Body of pancreas (tissue), 4 donors: ENCODE measurements around the gene PLEK2. TPM values are rescaled to one million over a fixed set of nuclear protein-coding genes. Genes with fewer than 3 reads are reported as not detected.
"Not testable (repeated sequence)": the region's sequence is repeated elsewhere in the genome, so short reads cannot be mapped to it uniquely, and the experiment has no call there.

Experiments
- ATAC-seq: fragments of 150-250 bp; one replicate; pipeline ENCODE4 v1.9.1; 2016
- DNase-seq, 4 donors: peaks; one replicate each; pipeline ENCODE4 v3.0.0-alpha.2; 2019
- H3K27ac ChIP-seq, 4 donors: fragments of 200-600 bp; sonication (generic); 1 replicate in 3 of 4; 2 replicates in 1 of 4; pipeline versions ENCODE4 v1.5.1 to v1.6.1; 2016 to 2019; ENCODE audit warnings: mild to moderate bottlenecking in 1 of 4, mixed read lengths in 1 of 4, moderate library complexity in 1 of 4
- H3K27me3 ChIP-seq, 2 donors: fragments of 200-600 bp; sonication (generic); one replicate each; pipeline ENCODE4 v1.6.0; 2016; ENCODE audit warnings: mild to moderate bottlenecking in 1 of 2
- H3K36me3 ChIP-seq, 2 donors: fragments of 200-600 bp; sonication (generic); replicated peaks in 1 of 2; 2 replicates each; pipeline ENCODE4 v1.5.1; 2016; ENCODE audit warnings: low read depth in 2 of 2; ENCODE audit not compliant: insufficient read depth in 1 of 2
- H3K4me1 ChIP-seq: fragments of 200-600 bp; sonication (generic); one replicate; pipeline ENCODE4 v1.6.0; 2016
- H3K4me3 ChIP-seq, 2 donors: fragments of 200-600 bp; sonication (generic); 1 replicate in 1 of 2; 2 replicates in 1 of 2; pipeline ENCODE4 v1.5.1; 2016 to 2019
- H3K9me3 ChIP-seq, 3 donors: fragments of 200-600 bp; sonication (generic); 1 replicate in 2 of 3; 2 replicates in 1 of 3; pipeline ENCODE4 v1.5.1; 2016
- CTCF ChIP-seq, 7 experiments: fragments of 450-650 bp in 4 of 7; fragments of 200-600 bp in 3 of 7; sonication (generic) in 3 of 7; IDR thresholded peaks; one replicate each; pipeline ENCODE4 v1.5.1; 2016 to 2019; ENCODE audit warnings: antibody characterized with exemption in 7 of 7
- POLR2A ChIP-seq, 3 donors: fragments of 450-650 bp; IDR thresholded peaks; one replicate each; pipeline ENCODE4 v1.6.1; 2016; ENCODE audit warnings: antibody characterized with exemption in 3 of 3, mild to moderate bottlenecking in 2 of 3
- whole genome bisulfite sequencing, 2 donors: methylation state at CpG; one replicate each; pipeline ENCODE4 v1.1.5; 2017; 5-methylcytosine and 5-hydroxymethylcytosine counted together
- intact Hi-C: fragments of 100-400 bp; cut with DNase I; formaldehyde crosslinking; loops from one replicate; pipeline ENCODE4 v1.15.1; 2023
- microRNA-seq, 2 donors: library from miRNA; unstranded; fragments of <30 nt; microRNA quantifications; one replicate each; pipeline ENCODE4, GENCODE V29; 2016; ENCODE audit warnings: borderline number of aligned reads in 2 of 2, borderline replicate concordance in 2 of 2
- small RNA-seq: library from RNA; depleted of rRNA; stranded (forward); fragments of <200 nt; gene quantifications from one replicate; pipeline ENCODE3, GENCODE V24; 2016
- total RNA-seq, 2 donors: library from RNA; depleted of rRNA; stranded (reverse); fragments of >200 nt; gene quantifications; one replicate each; pipeline ENCODE4 v1.1.0, GENCODE V29; 2016

PLEK2 gene
- total RNA-seq, 2 donors from 2014 or later: 7.5 to 9.2 TPM

- no peak for ATAC-seq
- no peaks in the 10 kb centered on the region for H3K27me3 ChIP-seq
- H3K36me3 ChIP-seq: no peaks in the 10 kb centered on the region
- 30 to 39% methylated on average over 4 of the region's 4 CpGs for WGBS, 2 donors
- H3K4me1 ChIP-seq: peaks cover 35% of the 10 kb centered on the region
- intact Hi-C loops: no loop called here
- DNase-seq: no peak
- H3K9me3 ChIP-seq: no peaks in the 10 kb centered on the region
- H3K4me3 ChIP-seq: no peak overlapping the region
- H3K27ac ChIP-seq: no peak overlapping the region
- no peak for TF ChIP-seq CTCF (IDR thresholded peaks at IDR 0.05)
These were observed 54.6 kb downstream of the PLEK2 start for GRCh38 chr14:67357186-67357968.

- H3K4me1 ChIP-seq: peaks cover 3% of the 10 kb centered on the region
- no peaks in the 10 kb centered on the region for H3K9me3 ChIP-seq
- 86 to 88% methylated on average over 5 of the region's 5 CpGs for WGBS, 2 donors
- no peaks in the 10 kb centered on the region for H3K27me3 ChIP-seq
- TF ChIP-seq POLR2A (IDR thresholded peaks at IDR 0.05): no peak
- no peak for TF ChIP-seq CTCF (IDR thresholded peaks at IDR 0.05)
- intact Hi-C loops: no loop called here
- DNase-seq (no peak), ATAC-seq (no peak)
- H3K36me3 ChIP-seq: peaks cover 16 to 20% of the 10 kb centered on the region in 2 donors
- H3K4me3 ChIP-seq: no peak overlapping the region
- no peak overlapping the region for H3K27ac ChIP-seq
These were observed 59.9 kb downstream of the PLEK2 start for GRCh38 chr14:67352055-67352454.

GRCh38 chr14:67345583-67345982 is 66.4 kb downstream of the PLEK2 start:
- H3K27ac ChIP-seq: no peak overlapping the region
- no peak for TF ChIP-seq POLR2A (IDR thresholded peaks at IDR 0.05)
- TF ChIP-seq CTCF (IDR thresholded peaks at IDR 0.05): no peak
- peaks cover 16 to 23% of the 10 kb centered on the region in 2 donors for H3K36me3 ChIP-seq

GRCh38 chr14:67343601-67344230 is 68.2 kb downstream of the PLEK2 start:
- Histone ChIP-seq H3K27ac (no peak overlapping the region), H3K36me3 (peaks cover 12% of the 10 kb centered on the region in 2 donors), H3K27me3 (no peaks in the 10 kb centered on the region), H3K4me1 (no peaks in the 10 kb centered on the region), H3K4me3 (no peak overlapping the region), H3K9me3 (no peaks in the 10 kb centered on the region)
- no peak for ATAC-seq
- no peak for DNase-seq
- 84 to 86% methylated on average over 4 of the region's 4 CpGs for WGBS, 2 donors
- TF ChIP-seq POLR2A (IDR thresholded peaks at IDR 0.05) (no peak), CTCF (IDR thresholded peaks at IDR 0.05) (no peak)
- intact Hi-C loops: no loop called here

More at GRCh38 chr14:67345583-67345982, 66.4 kb downstream of the PLEK2 start:
- no peak for DNase-seq
- ATAC-seq: no peak
- Histone ChIP-seq H3K9me3 (no peaks in the 10 kb centered on the region), H3K4me3 (no peak overlapping the region), H3K4me1 (no peaks in the 10 kb centered on the region), H3K27me3 (no peaks in the 10 kb centered on the region)
- intact Hi-C loops: no loop called here

- intact Hi-C loops, H3K27ac ChIP-seq, H3K27me3 ChIP-seq, H3K4me3 ChIP-seq, ATAC-seq, H3K9me3 ChIP-seq, H3K4me1 ChIP-seq, DNase-seq: not testable (repeated sequence)
- 96% methylated on average over 20 of the region's 31 CpGs; no CpG with 5 or more reads in 1 of the 2 donors for WGBS, 2 donors
- peaks cover 8 to 19% of the 10 kb centered on the region in 2 donors for H3K36me3 ChIP-seq
These were observed 70.7 kb downstream of the PLEK2 start for GRCh38 chr14:67341231-67341630.

Small RNA genes lying within 50 kb of the gene (microRNA-seq; reads per million reads assigned to microRNA genes)
- gene MIR5694: 0 reads per million in 2 donors

Small RNA genes lying within 50 kb of the gene (small RNA-seq; reads per million reads assigned to genes)
- not detected for gene MIR5694
- gene RF00019: not detected

Other genes with a start within 250 kb of the PLEK2 start
- gene GARIN2, start 222.7 kb downstream of the PLEK2 start, total RNA-seq: not detected
- 10 to 100 TPM in 1 of 2 donors, 1 to 10 TPM in 1; 6.9 to 11.4 TPM for gene PALS1, start 170.7 kb downstream of the PLEK2 start, total RNA-seq
- 10 to 100 TPM; 39.7 to 40.9 TPM for gene ATP6V1D, start 52.4 kb downstream of the PLEK2 start, total RNA-seq
- 10 to 100 TPM; 17.5 to 45.9 TPM for gene EIF2S1, start 51.8 kb downstream of the PLEK2 start, total RNA-seq
- 1 to 10 TPM; 2.0 to 4.4 TPM for gene TMEM229B, start 76.6 kb upstream of the PLEK2 start, total RNA-seq
- gene PLEKHH1, start 121.1 kb upstream of the PLEK2 start, total RNA-seq: 10 to 100 TPM; 32.7 to 54.7 TPM
- 10 to 100 TPM; 14.2 to 30.1 TPM for gene PIGH, start 188.1 kb upstream of the PLEK2 start, total RNA-seq
- gene ARG2, start 207.8 kb upstream of the PLEK2 start, total RNA-seq: 1 to 10 TPM; 3.6 to 4.6 TPM